ENCODE results near the gene GIPC1.
A peak's percentile ranks its signal among the peaks of the same experiment; 100 is the strongest.

GIPC1 gene

GRCh38 chr19:14487370-14488125 is 8.4 kb downstream of the GIPC1 start:
- no peak for DNase-seq (ENCODE audit: low read depth)
- TF ChIP-seq POLR2A (IDR thresholded peaks at IDR 0.05; ENCODE audit: extremely low read depth, insufficient read length), result no peak
- no peak for TF ChIP-seq MYC (IDR thresholded peaks at IDR 0.05; ENCODE audit: low read depth, low read length)
- TF ChIP-seq MAX (IDR thresholded peaks at IDR 0.05; ENCODE audit: low read depth, low read length), result no peak
- TF ChIP-seq CTCF (IDR thresholded peaks at IDR 0.05; ENCODE audit: low read depth, low read length), result no peak

GRCh38 chr19:14482172-14482941 is 13.6 kb downstream of the GIPC1 start:
- no peak for DNase-seq (ENCODE audit: low read depth)
- no peak for TF ChIP-seq POLR2A (IDR thresholded peaks at IDR 0.05; ENCODE audit: extremely low read depth, insufficient read length)
- no peak for TF ChIP-seq MYC (IDR thresholded peaks at IDR 0.05; ENCODE audit: low read depth, low read length)
- no peak for TF ChIP-seq MAX (IDR thresholded peaks at IDR 0.05; ENCODE audit: low read depth, low read length)
- no peak for TF ChIP-seq CTCF (IDR thresholded peaks at IDR 0.05; ENCODE audit: low read depth, low read length)
- no peak overlapping the region for H3K4me3 ChIP-seq (ENCODE audit: low read depth, low read length)

More at GRCh38 chr19:14487370-14488125, 8.4 kb downstream of the GIPC1 start:
- H3K4me3 ChIP-seq (ENCODE audit: low read depth, low read length), result no peak overlapping the region

GRCh38 chr19:14480700-14481079 is 15.2 kb downstream of the GIPC1 start:
- DNase-seq (ENCODE audit: low read depth), result no peak
- no peak for TF ChIP-seq MAX (IDR thresholded peaks at IDR 0.05; ENCODE audit: low read depth, low read length)
- TF ChIP-seq CTCF (IDR thresholded peaks at IDR 0.05; ENCODE audit: low read depth, low read length), result no peak
- no peak for TF ChIP-seq MYC (IDR thresholded peaks at IDR 0.05; ENCODE audit: low read depth, low read length)
- TF ChIP-seq POLR2A (IDR thresholded peaks at IDR 0.05; ENCODE audit: extremely low read depth, insufficient read length), result no peak
- H3K4me3 ChIP-seq (ENCODE audit: low read depth, low read length), result no peak overlapping the region

- H3K4me3 ChIP-seq (ENCODE audit: low read depth, low read length), result no peak overlapping the region
- peak; percentile 83 for DNase-seq (ENCODE audit: low read depth)
- TF ChIP-seq CTCF (IDR thresholded peaks at IDR 0.05; ENCODE audit: low read depth, low read length), result peak; percentile 87
- no peak for TF ChIP-seq POLR2A (IDR thresholded peaks at IDR 0.05; ENCODE audit: extremely low read depth, insufficient read length)
- TF ChIP-seq MYC (IDR thresholded peaks at IDR 0.05; ENCODE audit: low read depth, low read length), result peak; percentile 4; the same call in 1 of the 2 replicates
- TF ChIP-seq MAX (IDR thresholded peaks at IDR 0.05; ENCODE audit: low read depth, low read length), result no peak; the same call in 1 of the 2 replicates
Measured at GRCh38 chr19:14479975-14480699, 15.8 kb downstream of the GIPC1 start.

GRCh38 chr19:14479309-14479974 is 16.5 kb downstream of the GIPC1 start:
- no peak for TF ChIP-seq MYC (IDR thresholded peaks at IDR 0.05; ENCODE audit: low read depth, low read length)
- TF ChIP-seq MAX (IDR thresholded peaks at IDR 0.05; ENCODE audit: low read depth, low read length), result no peak
- TF ChIP-seq CTCF (IDR thresholded peaks at IDR 0.05; ENCODE audit: low read depth, low read length), result no peak
- no peak for TF ChIP-seq POLR2A (IDR thresholded peaks at IDR 0.05; ENCODE audit: extremely low read depth, insufficient read length)
- no peak for DNase-seq (ENCODE audit: low read depth)
- no peak overlapping the region for H3K4me3 ChIP-seq (ENCODE audit: low read depth, low read length)

All from NB4 (cell line).